HG02981 (cell line): Measurements from ENCODE around the gene TMCC3.
"Not testable (repeated sequence)": the region's sequence is repeated elsewhere in the genome, so short reads cannot be mapped to it uniquely, and the experiment has no call there.

Source experiments
- ATAC-seq: cut with Tn5 transposase; IDR thresholded peaks from one replicate; pipeline ENCODE4 v1.9.1; 2021; ENCODE audit warnings: mild to moderate bottlenecking, moderate library complexity; ENCODE audit not compliant: unreplicated experiment

Gene TMCC3

GRCh38 chr12:94650143-94651056 is at the start of gene TMCC3:
Gene TMCC3 (minus strand): TSS chr12:94650557. CDS start chr12:94650430, 127 bp downstream.
- ATAC-seq: peak; percentile 62

GRCh38 chr12:94699801-94700200 is 49.4 kb upstream of the TMCC3 start:
- peak; percentile 49 for ATAC-seq

GRCh38 chr12:94698578-94698977 is 48.2 kb upstream of the TMCC3 start:
- no peak for ATAC-seq

GRCh38 chr12:94697631-94698030 is 47.3 kb upstream of the TMCC3 start:
- ATAC-seq: no peak

- ATAC-seq: no peak
Measured at GRCh38 chr12:94694732-94695131, 44.4 kb upstream of the TMCC3 start.

- not testable (repeated sequence) for ATAC-seq
Measured at GRCh38 chr12:94692826-94693225, 42.5 kb upstream of the TMCC3 start.

- ATAC-seq: no peak
Measured at GRCh38 chr12:94690198-94690771, 39.9 kb upstream of the TMCC3 start.

GRCh38 chr12:94689646-94690036 is 39.3 kb upstream of the TMCC3 start:
- ATAC-seq: no peak

- ATAC-seq: no peak
Measured at GRCh38 chr12:94689002-94689645, 38.8 kb upstream of the TMCC3 start.

- ATAC-seq: no peak
Measured at GRCh38 chr12:94687891-94688290, 37.5 kb upstream of the TMCC3 start.

GRCh38 chr12:94686834-94687628 is 36.7 kb upstream of the TMCC3 start:
- ATAC-seq: no peak

- ATAC-seq: no peak
Measured at GRCh38 chr12:94684416-94685142, 34.2 kb upstream of the TMCC3 start.

GRCh38 chr12:94679554-94680195 is 29.3 kb upstream of the TMCC3 start:
- no peak for ATAC-seq

GRCh38 chr12:94678849-94679248 is 28.5 kb upstream of the TMCC3 start:
- ATAC-seq: no peak

GRCh38 chr12:94678379-94678778 is 28.0 kb upstream of the TMCC3 start:
- no peak for ATAC-seq

- ATAC-seq: peak; percentile 37
Measured at GRCh38 chr12:94677778-94678177, 27.4 kb upstream of the TMCC3 start.

- no peak for ATAC-seq
Measured at GRCh38 chr12:94676922-94677321, 26.6 kb upstream of the TMCC3 start.

GRCh38 chr12:94676031-94676641 is 25.8 kb upstream of the TMCC3 start:
- peak; percentile 73 for ATAC-seq

GRCh38 chr12:94674835-94675234 is 24.5 kb upstream of the TMCC3 start:
- ATAC-seq: no peak
